ENCODE measurements around the gene CLCN5.

- TF ChIP-seq EZH2 (IDR thresholded peaks at IDR 0.05; ENCODE audit: insufficient read depth, poor library complexity, severe bottlenecking): no peak
- TF ChIP-seq EZH2phosphoT487 (IDR thresholded peaks at IDR 0.05; ENCODE audit: insufficient read depth, low read depth): no peak
Measured at GRCh38 chrX:49876750-49877149, 45.6 kb upstream of the CLCN5 start.
